Kidney epithelial cell (primary cell): Measurements from ENCODE around the gene FGF2. TPM values are rescaled to one million over a fixed set of nuclear protein-coding genes. Genes with fewer than 3 reads are reported as not detected.

Experiments used
- DNase-seq: peaks from one replicate; pipeline ENCODE4 v3.0.0-alpha.2; 2010; ENCODE audit warnings: low read depth
- H3K27me3 ChIP-seq: 2 replicates; pipeline ENCODE4 v1.6.0; 2011; ENCODE audit warnings: low read length; ENCODE audit not compliant: control insufficient read depth, insufficient read depth
- H3K36me3 ChIP-seq: 2 replicates; pipeline ENCODE4 v1.5.1; 2011; ENCODE audit warnings: low read length; ENCODE audit not compliant: control insufficient read depth, insufficient read depth
- H3K4me3 ChIP-seq: 2 replicates; pipeline ENCODE4 v1.5.1; 2011; ENCODE audit warnings: low read depth, mild to moderate bottlenecking, control low read depth, low read length
- CTCF ChIP-seq: IDR thresholded peaks from 2 replicates; pipeline ENCODE4 v1.5.1; 2011; ENCODE audit warnings: mild to moderate bottlenecking, moderate library complexity, low read length, control low read depth, inconsistent platforms; ENCODE audit not compliant: insufficient read depth, poor library complexity, severe bottlenecking
- total RNA-seq: library from RNA; depleted of rRNA; stranded (reverse); fragments of >200 nt; gene quantifications from 2 replicates; pipeline ENCODE4 v1.2.3, GENCODE V29; 2015

Gene FGF2
- total RNA-seq, 1 donor from 2014 or later, result 29.4 TPM

GRCh38 chr4:122895336-122895995 is 68.8 kb downstream of the FGF2 start:
- no peak for TF ChIP-seq CTCF
- H3K27me3 ChIP-seq, result no peaks in the 10 kb centered on the region
- H3K36me3 ChIP-seq, result no peaks in the 10 kb centered on the region
- no peak for DNase-seq
- no peak overlapping the region for H3K4me3 ChIP-seq

- DNase-seq, result no peak
- no peak for TF ChIP-seq CTCF
- no peak overlapping the region for H3K4me3 ChIP-seq
- H3K36me3 ChIP-seq, result no peaks in the 10 kb centered on the region
- no peaks in the 10 kb centered on the region for H3K27me3 ChIP-seq
Observed at GRCh38 chr4:122896270-122896669, 69.6 kb downstream of the FGF2 start.

- Histone ChIP-seq H3K36me3 (no peaks in the 10 kb centered on the region), H3K4me3 (no peak overlapping the region), H3K27me3 (no peaks in the 10 kb centered on the region)
- no peak for TF ChIP-seq CTCF
- peak; percentile 84 for DNase-seq
Observed at GRCh38 chr4:122898370-122899150, 71.9 kb downstream of the FGF2 start.

DNA sequence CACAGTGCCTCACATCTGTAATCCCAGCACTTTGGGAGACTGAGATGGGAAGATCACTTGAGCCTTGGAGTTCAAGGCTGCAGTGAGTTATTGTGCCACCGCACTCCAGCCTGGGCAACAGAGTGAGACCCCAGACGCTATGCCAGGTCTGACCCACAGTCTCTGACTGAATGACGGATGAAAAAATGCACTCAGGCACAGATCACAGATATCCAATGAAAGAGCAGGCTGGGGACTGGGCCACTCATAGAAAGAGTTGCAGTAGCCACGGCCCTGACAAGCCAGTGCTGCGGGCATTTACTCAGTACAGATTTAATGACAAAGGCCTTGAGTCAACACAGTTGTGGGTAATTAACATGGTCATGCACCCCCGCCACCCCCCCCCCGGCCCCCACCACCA is 73.1 kb downstream of the FGF2 start:
- TF ChIP-seq CTCF, result no peak
- Histone ChIP-seq H3K27me3 (no peaks in the 10 kb centered on the region), H3K36me3 (no peaks in the 10 kb centered on the region), H3K4me3 (no peak overlapping the region)
- DNase-seq, result no peak

GRCh38 chr4:122900314-122900713 is 73.7 kb downstream of the FGF2 start:
- TF ChIP-seq CTCF, result no peak
- Histone ChIP-seq H3K4me3 (no peak overlapping the region), H3K27me3 (no peaks in the 10 kb centered on the region), H3K36me3 (no peaks in the 10 kb centered on the region)
- DNase-seq, result no peak
